NT2/D1 (cell line): ENCODE results near the gene PTPRH.

Experiments
- SUZ12 ChIP-seq: IDR thresholded peaks from 2 replicates; pipeline ENCODE4 v1.6.1; 2011; ENCODE audit not compliant: insufficient read length, insufficient read depth; ENCODE audit errors: extremely low read depth
- ZNF274 ChIP-seq: IDR thresholded peaks from 2 replicates; pipeline ENCODE4 v1.6.1; 2011; ENCODE audit warnings: mild to moderate bottlenecking, low read depth, low read length

- no peak for TF ChIP-seq SUZ12
- no peak for TF ChIP-seq ZNF274
Measured at GRCh38 chr19:55228015-55228391, 18.7 kb upstream of the PTPRH start.
